Urinary bladder (tissue), 4 donors: ENCODE data around the gene ARL11. TPM values are rescaled to one million over a fixed set of nuclear protein-coding genes. Genes with fewer than 3 reads are reported as not detected.
"Not testable (repeated sequence)": the region's sequence is repeated elsewhere in the genome, so short reads cannot be mapped to it uniquely, and the experiment has no call there.

Source experiments
- DNase-seq: peaks from one replicate; pipeline ENCODE4 v3.0.0-alpha.2; 2015; ENCODE audit errors: extremely low spot score
- H3K27ac ChIP-seq: one replicate; pipeline ENCODE4 v1.5.1; 2013; ENCODE audit warnings: low read depth, mild to moderate bottlenecking, moderate library complexity
- H3K36me3 ChIP-seq: one replicate; pipeline ENCODE4 v1.6.1; 2013; ENCODE audit warnings: mild to moderate bottlenecking, moderate library complexity; ENCODE audit not compliant: insufficient read depth
- H3K4me1 ChIP-seq: one replicate; pipeline ENCODE4 v1.6.1; 2013; ENCODE audit warnings: mild to moderate bottlenecking, moderate library complexity; ENCODE audit not compliant: insufficient read depth
- H3K4me3 ChIP-seq: one replicate; pipeline ENCODE4 v1.5.1; 2013; ENCODE audit warnings: low read depth, low read length
- WGBS: extraction: QIAGEN DNeasy Blood & Tissue Kit; methylation state at CpG from one replicate; pipeline ENCODE4 v1.1.7; 2013; 5-methylcytosine and 5-hydroxymethylcytosine counted together
- polyA plus RNA-seq: library from polyadenylated mRNA; stranded (reverse); fragments of 200-250 nt; gene quantifications from one replicate; pipeline ENCODE4 v1.2.3, GENCODE V29; 2013
- total RNA-seq: library from RNA; depleted of rRNA; stranded (reverse); fragments of >200 nt; gene quantifications from one replicate; pipeline ENCODE4 v1.2.3, GENCODE V29; 2014
- donor health status: healthy with polysubstance abuse.
- donor health status: healthy.

The ARL11 gene
- total and polyA plus RNA-seq, 2 donors: 0.67 to 0.69 TPM

DNA sequence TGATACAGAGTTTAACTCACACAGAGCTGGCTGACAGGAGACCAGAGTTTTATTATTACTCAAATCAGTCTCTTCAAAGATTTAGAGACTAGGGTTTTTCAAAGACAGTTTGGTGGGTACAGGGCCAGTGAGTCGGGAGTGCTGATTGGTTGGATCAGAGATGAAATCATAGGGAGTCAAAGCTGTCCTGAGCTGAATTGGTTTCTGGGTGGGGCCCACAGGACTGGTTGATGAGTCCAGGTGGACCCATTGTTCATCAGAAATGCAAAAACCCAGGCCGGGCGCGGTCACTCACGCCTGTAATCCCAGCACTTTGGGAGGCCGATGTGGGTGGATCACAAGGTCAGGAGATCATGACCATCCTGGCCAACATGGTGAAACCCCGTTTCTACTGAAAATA, 25.7 kb upstream of the ARL11 start:
- not testable (repeated sequence) for H3K4me3 ChIP-seq, DNase-seq, H3K36me3 ChIP-seq, H3K27ac ChIP-seq, H3K4me1 ChIP-seq
- 87% methylated on average over 7 of the region's 7 CpGs for whole genome bisulfite sequencing

DNA sequence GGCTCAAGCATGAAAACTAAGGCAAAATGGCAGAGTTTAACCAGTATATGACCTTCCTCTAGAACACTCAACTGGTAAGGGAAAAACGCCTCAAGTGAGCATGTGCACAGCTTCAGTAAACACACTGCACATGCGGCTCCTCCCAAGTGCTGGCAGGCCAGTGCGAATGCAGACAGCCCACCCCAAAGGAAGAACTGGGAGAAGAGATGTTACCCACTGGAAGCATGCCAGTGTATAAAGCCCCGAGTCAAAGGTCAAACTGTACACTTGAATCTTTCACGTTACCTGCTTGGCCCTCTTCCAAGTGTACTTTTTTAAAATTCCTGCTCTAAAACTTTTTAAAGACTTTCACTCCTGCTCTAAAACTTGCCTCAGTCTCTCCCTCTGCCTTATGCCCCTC, 23.7 kb upstream of the ARL11 start:
- Histone ChIP-seq H3K4me1 (no peaks in the 10 kb centered on the region), H3K4me3 (no peak overlapping the region), H3K36me3 (no peaks in the 10 kb centered on the region), H3K27ac (no peak overlapping the region)
- DNase-seq: no peak
- WGBS: 28% methylated on average over 5 of the region's 5 CpGs

- DNase-seq: peak; percentile 74
- Histone ChIP-seq H3K27ac (no peak overlapping the region), H3K4me1 (no peaks in the 10 kb centered on the region), H3K4me3 (peak overlapping the region; percentile 6), H3K36me3 (no peaks in the 10 kb centered on the region)
- WGBS: 31% methylated on average over 15 of the region's 15 CpGs
Measured at GRCh38 chr13:49606747-49607648, 21.3 kb upstream of the ARL11 start.

- no peaks in the 10 kb centered on the region for H3K4me1 ChIP-seq
- no peak overlapping the region for H3K27ac ChIP-seq
- H3K36me3 ChIP-seq: no peaks in the 10 kb centered on the region
- no peak for DNase-seq
- 57% methylated on average over 5 of the region's 5 CpGs for WGBS
- no peak overlapping the region for H3K4me3 ChIP-seq
Measured at GRCh38 chr13:49607761-49608160, 20.5 kb upstream of the ARL11 start.

- Histone ChIP-seq H3K4me1 (no peaks in the 10 kb centered on the region), H3K36me3 (no peaks in the 10 kb centered on the region), H3K4me3 (no peak overlapping the region), H3K27ac (no peak overlapping the region)
- DNase-seq: no peak
- 94% methylated on average over 1 of the region's 1 CpG for WGBS
Measured at GRCh38 chr13:49608651-49609331, 19.5 kb upstream of the ARL11 start.

DNA sequence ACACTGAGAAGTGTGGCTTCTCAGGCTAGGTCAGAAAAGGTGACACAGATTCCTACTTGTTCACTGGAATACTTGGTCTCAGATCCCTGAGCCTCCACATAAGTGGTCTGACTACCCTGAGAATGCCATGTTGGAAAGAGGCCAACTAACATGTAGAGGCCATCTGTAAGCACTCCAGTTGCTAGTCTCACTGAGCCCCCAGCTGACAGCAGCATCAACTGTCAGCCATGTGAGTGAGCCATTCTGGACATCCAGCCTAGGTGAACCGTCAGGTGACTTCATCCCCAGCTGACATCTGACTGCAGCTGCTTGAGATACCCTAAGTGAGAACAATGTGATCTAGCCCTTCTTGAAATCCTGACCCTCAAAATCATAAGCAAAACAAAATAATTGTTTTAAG, 18.1 kb upstream of the ARL11 start:
- no peaks in the 10 kb centered on the region for H3K4me1 ChIP-seq
- no peak overlapping the region for H3K4me3 ChIP-seq
- H3K27ac ChIP-seq: no peak overlapping the region
- WGBS: 77% methylated on average over 1 of the region's 1 CpG
- H3K36me3 ChIP-seq: no peaks in the 10 kb centered on the region
- no peak for DNase-seq

GRCh38 chr13:49612042-49612441, 16.3 kb upstream of the ARL11 start:
- not testable (repeated sequence) for H3K27ac ChIP-seq, H3K36me3 ChIP-seq, DNase-seq, H3K4me3 ChIP-seq, H3K4me1 ChIP-seq
- WGBS: 95% methylated on average over 3 of the region's 3 CpGs

DNA sequence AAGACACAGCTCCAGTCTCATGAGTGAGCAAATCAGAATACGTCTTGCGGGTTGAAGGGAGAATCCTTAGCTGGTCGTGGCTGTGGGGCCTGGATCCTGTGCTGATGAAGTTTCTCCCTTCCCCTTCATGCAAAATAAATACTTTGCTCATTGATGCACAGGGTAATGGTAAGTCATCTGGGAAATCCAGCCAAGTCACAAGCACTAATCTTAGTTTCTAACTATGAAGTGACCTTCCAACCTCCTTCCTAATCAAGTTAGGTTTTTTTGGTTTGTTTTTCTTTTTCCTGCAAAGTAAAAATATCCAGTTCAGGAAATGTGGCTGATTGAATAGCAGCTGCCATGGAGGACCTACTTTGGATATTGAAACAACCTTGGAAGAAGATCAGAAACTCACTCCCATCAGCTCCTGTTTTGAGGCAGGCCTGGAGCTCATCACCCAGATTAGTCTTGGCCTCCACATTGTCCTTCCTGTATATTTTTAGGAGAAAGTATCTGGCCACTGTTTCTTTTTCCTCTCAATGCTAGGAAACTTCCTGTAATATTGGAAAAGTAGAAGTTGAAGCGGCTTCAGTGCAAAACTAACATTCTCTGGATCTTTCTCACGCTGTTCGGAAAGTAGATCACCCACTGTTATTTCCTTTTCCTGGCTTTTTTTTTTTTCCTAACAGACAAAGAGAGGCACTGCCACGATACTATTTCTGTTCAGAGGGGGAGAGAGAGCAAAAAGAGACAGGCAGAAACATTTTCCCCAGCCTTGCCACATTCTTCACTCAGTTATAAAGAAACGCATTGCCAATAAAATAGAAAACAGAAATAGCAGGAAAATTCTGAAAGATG, 12.3 kb upstream of the ARL11 start:
- WGBS: 51% methylated on average over 8 of the region's 8 CpGs
- no peak for DNase-seq
- H3K27ac ChIP-seq: no peak overlapping the region
- no peak overlapping the region for H3K4me3 ChIP-seq
- H3K36me3 ChIP-seq: no peaks in the 10 kb centered on the region
- H3K4me1 ChIP-seq: no peaks in the 10 kb centered on the region

- no peak overlapping the region for H3K27ac ChIP-seq
- 89% methylated on average over 3 of the region's 3 CpGs for WGBS
- no peaks in the 10 kb centered on the region for H3K4me1 ChIP-seq
- H3K36me3 ChIP-seq: no peaks in the 10 kb centered on the region
- H3K4me3 ChIP-seq: no peak overlapping the region
- no peak for DNase-seq
Measured at GRCh38 chr13:49616676-49617065, 11.6 kb upstream of the ARL11 start.

DNA sequence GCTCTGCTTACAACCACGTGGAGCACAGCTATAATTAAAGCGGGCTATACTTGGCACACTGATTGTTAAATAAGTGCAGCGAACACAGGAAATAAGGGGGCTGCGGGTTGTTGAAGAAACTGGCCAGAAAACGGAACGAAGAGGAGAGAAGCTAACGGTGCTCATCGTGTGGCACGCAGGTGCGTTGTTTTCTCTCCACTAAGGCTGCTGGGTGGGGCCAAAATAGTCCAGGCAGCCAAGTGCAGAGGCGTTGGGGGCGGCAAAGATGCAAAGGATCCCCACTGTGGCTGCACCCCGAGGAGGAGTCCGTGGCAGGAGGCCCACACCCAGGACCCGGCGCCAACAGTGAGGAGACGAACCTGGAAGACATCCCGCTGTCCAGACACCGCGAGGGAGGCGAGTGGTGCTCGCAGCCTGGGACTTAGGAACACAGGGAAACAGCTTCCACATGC, 8.1 kb upstream of the ARL11 start:
- Histone ChIP-seq H3K27ac (no peak overlapping the region), H3K4me1 (no peaks in the 10 kb centered on the region), H3K36me3 (no peaks in the 10 kb centered on the region), H3K4me3 (no peak overlapping the region)
- no peak for DNase-seq
- 66% methylated on average over 22 of the region's 22 CpGs for WGBS

DNA sequence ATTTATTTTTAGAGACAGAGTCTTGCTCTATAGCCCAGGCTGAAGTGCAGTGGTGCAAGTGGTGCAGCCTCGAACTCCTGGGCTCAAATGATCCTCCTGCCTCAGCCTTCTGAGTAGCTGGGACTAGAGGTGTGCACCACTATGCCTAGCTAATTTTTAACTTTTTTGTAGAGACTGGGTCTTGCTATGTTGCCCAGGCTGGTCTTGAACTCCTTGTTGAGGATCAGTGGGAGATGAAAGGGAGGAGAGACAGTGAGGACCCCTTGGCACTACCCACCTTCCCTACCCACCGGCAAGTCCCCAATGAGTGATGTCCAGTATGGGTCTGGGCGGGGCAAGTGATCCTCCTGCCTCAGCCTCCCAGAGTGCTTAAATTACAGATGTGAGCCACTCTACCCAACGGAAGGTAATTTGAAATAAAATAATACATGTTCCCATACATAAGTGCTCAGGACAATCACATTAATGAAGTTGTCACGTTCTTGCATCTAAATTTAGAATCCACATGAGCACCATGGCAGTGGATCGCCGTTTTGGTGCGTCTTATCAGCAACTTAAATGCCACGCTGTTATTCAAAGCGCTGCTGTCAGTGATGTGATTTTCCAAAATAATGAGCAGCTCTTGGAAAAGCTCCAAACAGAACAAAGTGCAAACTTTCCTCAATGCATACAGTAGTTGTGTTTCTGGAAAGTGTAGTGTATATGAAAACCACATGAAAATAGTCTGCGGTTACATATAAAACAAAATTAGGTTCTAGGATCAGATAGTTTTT, 5.9 kb upstream of the ARL11 start:
- Histone ChIP-seq H3K4me3 (no peak overlapping the region), H3K36me3 (no peaks in the 10 kb centered on the region), H3K27ac (no peak overlapping the region), H3K4me1 (no peaks in the 10 kb centered on the region)
- WGBS: 56% methylated on average over 11 of the region's 11 CpGs
- DNase-seq: no peak

GRCh38 chr13:49624229-49624628, 4.1 kb upstream of the ARL11 start:
- no peak overlapping the region for H3K4me3 ChIP-seq
- no peaks in the 10 kb centered on the region for H3K36me3 ChIP-seq
- no peaks in the 10 kb centered on the region for H3K4me1 ChIP-seq
- no peak overlapping the region for H3K27ac ChIP-seq
- WGBS: 88% methylated on average over 6 of the region's 6 CpGs
- no peak for DNase-seq
